Amniotic stem cell (primary cell): ENCODE data around the gene FRMD1.

Experiments
- DNase-seq: peaks from one replicate; lab custom pipeline; 2025; lab: John Stamatoyannopoulos, UW

Gene FRMD1

DNA sequence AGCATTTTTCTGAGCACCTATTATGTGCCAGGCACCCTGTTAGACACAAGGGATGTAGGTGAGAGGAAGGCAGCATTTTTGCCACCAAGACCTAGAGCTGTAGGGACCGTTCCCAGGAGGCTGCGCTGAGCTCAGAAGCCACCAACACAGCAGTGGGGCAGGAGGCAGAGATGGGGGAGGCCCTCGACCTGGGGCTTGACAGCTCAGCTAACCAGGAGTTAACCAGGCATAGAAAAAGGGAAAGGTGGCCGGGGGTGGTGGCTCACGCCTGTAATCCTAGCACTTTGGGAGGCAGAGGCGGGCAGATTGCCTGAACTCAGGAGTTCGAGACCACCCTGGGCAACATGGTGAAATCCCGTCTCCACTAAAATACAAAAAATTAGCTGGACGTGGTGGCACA, 52.1 kb downstream of the FRMD1 start:
- DNase-seq, result no peak

GRCh38 chr6:168025831-168026710, 52.9 kb downstream of the FRMD1 start:
- DNase-seq, result no peak

GRCh38 chr6:168024951-168025510, 54.0 kb downstream of the FRMD1 start:
- DNase-seq, result no peak

DNA sequence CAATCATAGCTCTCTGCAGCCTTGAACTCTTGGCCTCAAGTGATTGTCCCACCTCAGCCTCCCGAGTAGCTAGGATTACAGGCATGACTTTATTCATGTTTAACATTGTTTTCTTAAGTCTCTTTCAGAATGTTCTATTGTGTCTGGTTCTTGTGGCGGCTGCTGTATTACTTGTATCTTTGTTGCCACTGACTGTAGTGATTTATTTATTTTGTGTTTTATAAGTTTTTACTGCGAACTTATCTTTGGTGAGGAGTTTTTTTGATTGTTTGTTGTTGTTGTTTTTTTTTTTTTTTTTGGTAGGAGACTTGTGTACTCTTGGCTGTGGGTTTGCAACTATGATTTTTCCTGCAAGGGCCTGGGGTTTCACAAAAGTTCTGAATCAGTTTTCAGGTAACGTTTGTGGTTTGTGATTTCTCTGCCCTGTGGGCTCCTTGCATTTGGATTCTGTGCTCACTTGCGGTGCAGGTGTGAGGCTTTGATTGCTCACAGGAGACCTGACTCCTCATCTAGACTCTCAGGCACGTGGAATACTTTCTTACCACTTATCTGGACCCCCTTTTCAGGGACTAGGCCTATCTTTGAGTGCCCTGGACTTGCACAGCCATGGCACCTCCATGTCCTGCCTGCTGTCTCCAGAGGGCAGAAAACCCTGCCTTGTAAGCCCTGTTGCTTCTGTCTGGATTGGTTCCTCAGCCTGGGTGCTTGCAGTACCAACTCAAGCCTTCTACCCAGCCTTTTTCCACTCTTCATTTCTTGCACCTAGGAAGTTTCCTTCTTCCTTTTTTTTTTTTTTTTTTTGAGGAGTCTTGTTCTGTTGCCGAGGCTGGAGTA, 56.3 kb downstream of the FRMD1 start:
- DNase-seq, result no peak

- no peak for DNase-seq
Observed at GRCh38 chr6:168021581-168021980, 57.4 kb downstream of the FRMD1 start.

- no peak for DNase-seq
Observed at GRCh38 chr6:168020242-168020641, 58.8 kb downstream of the FRMD1 start.

DNA sequence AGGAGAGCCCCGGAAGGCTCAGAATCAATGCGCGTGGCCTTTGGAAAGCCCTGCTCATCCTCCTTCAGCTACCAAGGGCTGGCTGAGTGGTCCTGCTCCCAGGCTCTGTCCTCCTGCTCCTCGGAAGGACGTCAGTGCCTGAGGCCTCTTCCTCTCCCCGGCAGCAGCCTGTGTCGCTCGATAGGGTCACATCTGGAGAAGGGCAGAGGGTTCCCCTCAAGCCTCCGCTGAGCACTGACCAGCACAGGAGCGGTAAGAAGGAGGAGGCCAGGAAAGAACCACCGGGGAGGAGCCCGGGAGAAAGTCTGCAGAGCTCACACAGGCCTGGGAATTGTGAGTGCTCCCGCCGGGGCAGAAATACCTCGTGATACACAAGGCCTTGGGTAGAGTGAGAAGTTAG, 60.3 kb downstream of the FRMD1 start:
- no peak for DNase-seq

- DNase-seq, result no peak
Observed at GRCh38 chr6:168017629-168018028, 61.4 kb downstream of the FRMD1 start.

GRCh38 chr6:168016721-168017525, 62.1 kb downstream of the FRMD1 start:
- no peak for DNase-seq

DNA sequence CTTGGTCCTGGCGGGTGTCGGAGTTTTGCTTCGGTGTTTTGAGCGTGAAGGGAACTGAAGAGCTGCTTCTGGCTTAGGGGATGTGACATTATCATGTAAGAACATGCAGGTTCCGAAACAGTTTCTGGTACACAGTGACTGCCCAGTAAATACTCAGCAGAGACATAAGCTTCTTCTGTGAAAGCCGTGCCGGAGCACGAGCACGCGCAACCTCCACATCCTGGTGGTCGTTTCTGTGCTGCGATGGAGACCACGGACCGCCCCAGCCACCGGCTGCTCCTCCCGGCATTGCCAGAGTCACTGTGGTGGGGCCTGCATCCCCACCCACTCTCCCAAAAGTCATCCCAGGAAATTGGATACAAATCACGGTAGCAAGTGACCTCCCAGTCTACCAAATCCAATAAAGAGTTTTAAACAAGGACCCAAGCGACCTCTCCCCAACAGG, 62.8 kb downstream of the FRMD1 start:
- DNase-seq, result no peak

DNA sequence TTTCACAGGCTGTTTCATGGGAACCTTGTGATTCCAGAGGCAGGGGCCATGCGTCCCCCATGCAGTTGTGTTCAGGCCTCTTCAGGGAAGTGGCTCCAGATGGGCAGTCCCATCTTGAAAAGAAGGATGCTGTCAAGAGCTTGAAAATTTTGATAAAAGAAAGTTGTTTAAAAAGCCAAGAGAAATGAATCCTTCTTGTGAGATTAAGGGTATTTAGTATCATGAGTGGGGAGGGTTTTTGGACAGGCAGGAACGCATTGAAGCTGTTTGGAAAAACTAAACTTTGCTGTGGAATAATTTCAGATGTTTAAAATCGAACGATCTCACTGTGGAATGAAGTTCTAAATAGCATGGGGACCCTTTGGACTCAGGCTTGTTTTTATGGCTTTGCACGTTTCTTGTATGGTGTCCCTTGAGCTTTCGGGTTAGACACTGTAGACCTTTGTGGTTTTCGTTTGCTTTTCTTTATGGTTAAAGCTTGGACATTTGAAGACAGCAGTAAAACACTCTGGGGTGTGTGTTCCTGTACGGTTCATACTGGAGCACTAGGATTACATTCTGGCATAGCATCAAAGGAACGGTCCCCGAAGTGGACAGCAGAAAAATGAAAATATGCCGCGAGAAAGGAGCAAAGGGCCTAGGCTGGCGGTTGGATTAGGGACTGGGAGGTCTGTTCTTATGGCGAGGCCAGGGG, 63.4 kb downstream of the FRMD1 start:
- DNase-seq, result no peak

DNA sequence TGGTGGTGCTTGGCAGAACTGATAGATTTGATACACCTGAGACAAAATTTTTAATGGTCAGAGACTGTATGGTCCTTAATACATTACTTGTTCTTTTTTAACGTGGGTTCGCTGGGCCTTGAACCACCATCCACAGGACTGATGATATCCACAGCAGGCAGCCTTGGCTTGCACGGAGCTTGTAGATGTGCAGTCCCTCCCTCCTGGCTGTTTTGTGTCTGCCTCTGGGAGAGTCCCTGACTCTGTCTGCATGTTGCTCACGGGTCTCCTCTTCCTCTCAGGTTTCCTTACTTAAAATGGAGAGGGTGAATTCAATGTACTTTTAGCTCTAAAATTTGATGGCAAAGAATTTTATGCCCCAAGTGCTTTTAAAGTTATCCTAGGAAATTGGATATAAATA, 64.0 kb downstream of the FRMD1 start:
- no peak for DNase-seq

GRCh38 chr6:168014428-168014827, 64.6 kb downstream of the FRMD1 start:
- no peak for DNase-seq

GRCh38 chr6:168013250-168013915, 65.6 kb downstream of the FRMD1 start:
- no peak for DNase-seq

GRCh38 chr6:168012431-168013249, 66.4 kb downstream of the FRMD1 start:
- no peak for DNase-seq

DNA sequence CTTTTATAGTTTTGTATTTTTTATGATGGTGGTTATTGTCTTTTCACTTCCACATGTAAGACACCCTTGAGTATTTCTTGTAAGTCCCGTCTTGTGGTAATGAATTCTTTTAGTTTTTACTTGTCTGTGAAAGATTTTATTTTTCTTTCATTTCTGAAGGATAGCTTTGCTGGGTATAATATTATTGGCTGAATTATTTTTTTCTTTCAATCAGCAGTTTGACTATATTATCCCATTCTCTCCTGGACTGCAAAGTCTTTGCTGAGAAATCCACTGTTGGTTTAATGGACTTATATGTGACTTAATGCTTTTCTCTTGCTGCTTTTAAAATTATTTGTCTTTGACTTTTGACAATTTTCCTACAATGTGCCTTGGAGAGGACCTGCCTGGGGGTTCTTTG, 67.7 kb downstream of the FRMD1 start:
- no peak for DNase-seq

- DNase-seq, result no peak
Observed at GRCh38 chr6:168009331-168009730, 69.7 kb downstream of the FRMD1 start.

GRCh38 chr6:168007592-168008338, 71.2 kb downstream of the FRMD1 start:
- peak; percentile 61 for DNase-seq

GRCh38 chr6:168005796-168006195, 73.2 kb downstream of the FRMD1 start:
- no peak for DNase-seq
